ENCODE data around the gene ADD2.

The ADD2 gene

DNA sequence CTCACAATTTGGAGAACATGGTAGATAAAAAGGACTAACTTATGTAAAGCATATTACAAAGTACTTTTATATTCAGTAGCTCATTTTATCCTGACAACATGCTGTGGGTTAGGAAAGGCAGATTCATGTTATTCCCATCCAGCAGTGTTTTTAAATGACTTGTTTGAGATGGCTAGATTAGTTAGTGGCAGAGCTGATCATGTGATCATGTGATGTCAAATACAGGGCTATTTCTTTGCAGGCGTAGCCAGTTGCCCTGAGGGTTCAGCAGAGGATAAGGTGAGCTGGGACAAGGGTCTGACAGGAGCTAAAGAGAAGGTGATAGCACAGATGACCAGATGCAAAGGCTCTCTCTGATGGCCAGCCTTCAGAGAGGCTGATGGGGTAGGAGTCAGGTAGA lies 97.8 kb downstream of the ADD2 start:
- no peak for DNase-seq

DNA sequence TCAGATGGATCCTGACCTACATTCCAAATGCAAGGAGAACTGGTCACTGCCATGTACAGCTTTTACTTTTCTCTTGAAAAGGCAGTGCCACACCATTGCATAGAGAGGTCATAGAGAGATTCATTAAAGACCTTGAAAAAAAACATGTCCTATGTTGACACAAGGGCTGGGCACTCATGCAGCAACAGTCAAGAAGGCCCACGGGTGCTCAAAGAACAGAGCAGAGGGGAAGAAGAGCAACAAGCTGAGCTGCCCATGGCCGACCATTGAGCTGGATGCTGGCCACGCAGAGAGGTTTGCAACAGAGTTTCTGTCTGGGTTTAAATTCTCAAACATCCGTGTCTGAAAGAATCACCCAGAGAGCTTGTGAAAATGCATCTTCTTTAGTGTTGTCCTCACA lies 99.1 kb downstream of the ADD2 start:
- no peak for DNase-seq

DNA sequence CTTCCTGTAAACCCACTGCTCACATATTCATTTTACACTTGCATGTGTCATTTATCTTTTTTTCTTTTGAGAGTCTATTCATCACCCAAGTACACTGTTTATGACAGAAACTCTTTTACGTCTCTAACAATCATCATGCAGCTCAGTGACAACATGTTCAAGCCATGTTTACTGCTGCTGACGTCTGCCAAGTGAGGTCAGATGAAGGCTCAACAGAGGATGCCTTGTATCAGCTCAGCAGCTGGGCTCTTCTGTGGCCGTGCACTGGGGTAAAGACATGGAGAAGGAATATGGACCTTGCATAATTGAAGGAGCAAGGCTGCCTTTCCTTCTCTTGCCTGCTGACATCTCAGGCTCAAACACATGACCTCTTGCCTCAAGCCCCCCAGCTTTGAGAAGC lies 99.6 kb downstream of the ADD2 start:
- no peak for DNase-seq

DNA sequence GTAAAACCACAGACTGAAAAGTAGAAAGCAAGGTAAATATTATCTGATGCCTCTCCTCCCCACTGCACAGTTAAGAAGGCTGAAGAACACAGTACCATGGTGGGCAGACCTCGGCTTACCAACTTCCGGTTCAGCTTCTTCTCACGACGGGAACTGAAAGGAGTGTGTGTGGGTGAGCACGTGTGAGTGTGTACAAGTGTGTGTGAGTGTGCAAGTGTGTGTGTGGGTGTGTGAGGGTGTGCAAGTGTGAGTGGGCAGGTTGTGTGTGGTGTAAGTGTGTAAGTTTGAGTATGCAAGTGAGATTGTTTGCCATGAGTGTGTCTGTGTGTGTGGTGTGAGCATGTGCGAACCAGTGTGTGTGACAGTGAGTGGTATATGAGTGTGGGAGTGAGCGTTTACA lies 103.5 kb downstream of the ADD2 start:
- no peak for DNase-seq

DNA sequence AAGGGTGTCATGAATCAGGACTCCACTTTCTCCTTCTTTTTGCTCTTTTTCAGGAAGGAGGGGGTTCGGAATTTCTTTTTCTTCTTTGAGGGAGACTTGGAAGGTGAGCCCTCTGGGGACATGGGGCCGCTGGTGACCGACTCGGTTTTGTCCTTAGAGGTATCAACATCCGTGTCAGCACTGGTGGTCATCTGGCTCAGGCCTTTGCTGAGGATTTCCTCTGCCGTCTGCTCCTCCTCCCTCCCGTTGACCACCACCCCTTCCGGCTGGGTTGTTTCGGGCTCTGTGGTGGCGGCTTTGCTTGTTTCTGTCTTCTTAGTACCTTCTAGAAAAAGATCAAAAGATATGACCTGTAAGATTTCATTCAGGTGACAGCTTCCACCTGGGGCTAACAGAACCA lies 104.6 kb downstream of the ADD2 start:
- DNase-seq, result no peak

DNA sequence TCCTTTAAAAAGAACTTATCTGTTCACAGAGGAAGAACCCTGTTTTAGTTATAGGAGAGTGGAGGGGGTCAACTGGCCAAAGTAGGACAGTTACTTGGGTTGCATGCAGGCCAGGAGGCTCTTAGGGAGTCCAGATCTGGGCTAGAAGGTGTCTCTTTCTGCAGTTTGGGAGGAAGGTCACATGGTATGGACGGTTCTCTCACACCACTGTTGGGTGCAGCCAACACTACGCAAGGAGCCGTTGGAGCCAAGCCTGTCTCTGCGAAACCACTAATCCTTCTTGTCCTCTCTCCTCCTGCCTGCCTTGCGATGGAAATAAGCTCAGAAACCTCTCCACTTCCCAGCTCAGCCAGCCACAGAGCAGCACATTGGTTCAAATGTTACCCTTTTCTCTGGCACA lies 108.4 kb downstream of the ADD2 start:
- no peak for DNase-seq

DNA sequence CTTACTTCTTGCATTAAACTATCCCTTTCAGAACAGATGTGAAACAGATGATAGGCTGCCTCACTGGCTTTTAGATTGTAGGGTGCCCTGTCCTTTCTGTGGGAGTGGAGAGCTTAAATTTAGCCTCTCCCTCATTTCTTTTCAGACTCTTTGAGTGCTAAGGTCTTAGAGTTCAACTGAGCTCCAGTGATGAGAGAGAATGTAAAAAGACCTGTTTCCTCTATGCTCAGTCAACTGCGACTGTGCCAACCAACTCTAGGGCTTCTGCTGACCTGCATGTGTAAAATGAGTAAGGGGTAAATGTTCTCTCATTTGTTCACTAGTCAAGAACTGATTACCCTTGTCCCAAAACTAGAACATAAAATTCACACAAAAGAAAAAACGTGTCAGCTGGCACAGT lies 109.5 kb downstream of the ADD2 start:
- no peak for DNase-seq

DNA sequence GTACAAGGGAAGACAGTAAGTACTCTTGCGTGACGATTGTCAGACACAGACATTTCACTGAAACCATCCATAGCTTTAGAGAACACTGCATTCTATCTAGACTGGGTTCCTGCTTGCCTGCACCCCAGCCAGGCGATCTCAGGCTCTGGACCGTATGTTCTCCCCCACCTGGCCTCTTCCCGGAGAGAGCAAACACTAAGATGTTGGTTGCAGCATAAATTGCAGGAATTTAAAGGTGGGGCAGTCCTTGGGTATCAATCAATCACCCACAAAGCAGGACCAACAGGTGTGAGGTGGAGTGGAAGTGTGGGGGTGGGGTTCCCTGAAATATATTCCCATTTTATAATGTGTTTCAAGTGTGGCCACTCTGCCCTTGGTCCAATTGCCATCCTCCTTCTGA lies 110.8 kb downstream of the ADD2 start:
- no peak for DNase-seq

DNA sequence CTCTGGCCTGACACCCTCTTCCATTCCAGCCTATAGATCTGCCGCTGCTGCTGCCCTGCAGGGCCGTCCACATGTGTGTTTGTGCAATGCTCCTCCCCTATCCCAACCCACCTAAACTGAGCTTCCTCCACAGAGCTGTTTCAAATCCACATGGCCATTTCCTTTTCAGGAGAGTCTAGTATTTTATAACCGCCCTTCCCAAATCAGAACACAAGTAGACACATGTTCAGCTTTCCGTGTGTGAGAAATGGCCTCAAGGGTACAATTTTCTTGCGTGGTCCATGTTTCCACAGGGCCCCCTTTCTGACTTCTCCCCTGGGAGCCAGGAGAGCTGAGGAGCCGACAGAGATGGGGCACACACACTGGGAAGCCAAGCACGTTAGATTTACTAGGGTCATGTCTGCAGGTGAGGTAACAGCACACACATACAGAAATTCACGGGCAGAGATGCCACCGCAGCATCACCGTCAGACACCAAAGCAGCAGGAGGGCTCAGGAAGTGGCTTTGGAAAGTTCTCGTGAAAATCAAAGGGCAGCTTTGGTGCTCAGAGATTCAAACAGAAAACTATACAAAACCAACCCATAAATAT lies 111.5 kb downstream of the ADD2 start:
- no peak for DNase-seq

DNA sequence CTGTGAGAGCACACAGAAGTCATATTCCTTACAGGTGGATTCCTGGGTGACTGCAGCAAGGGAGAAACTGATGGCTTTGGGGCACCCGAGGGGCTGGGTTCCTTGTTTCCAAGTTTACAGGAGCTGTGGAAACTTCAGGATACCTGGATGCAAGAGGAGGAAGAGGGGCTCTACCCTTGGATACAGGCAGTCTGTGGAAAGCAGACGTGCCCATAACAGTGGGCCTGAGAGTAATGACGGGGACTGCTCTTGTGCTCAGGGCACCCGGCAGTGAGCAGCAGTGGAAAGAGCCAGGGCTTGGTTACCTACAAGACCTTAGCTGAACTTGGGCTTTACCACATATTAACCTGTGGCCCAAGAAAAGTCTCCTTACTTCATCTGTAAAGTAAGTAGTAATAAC lies 112.2 kb downstream of the ADD2 start:
- no peak for DNase-seq

DNA sequence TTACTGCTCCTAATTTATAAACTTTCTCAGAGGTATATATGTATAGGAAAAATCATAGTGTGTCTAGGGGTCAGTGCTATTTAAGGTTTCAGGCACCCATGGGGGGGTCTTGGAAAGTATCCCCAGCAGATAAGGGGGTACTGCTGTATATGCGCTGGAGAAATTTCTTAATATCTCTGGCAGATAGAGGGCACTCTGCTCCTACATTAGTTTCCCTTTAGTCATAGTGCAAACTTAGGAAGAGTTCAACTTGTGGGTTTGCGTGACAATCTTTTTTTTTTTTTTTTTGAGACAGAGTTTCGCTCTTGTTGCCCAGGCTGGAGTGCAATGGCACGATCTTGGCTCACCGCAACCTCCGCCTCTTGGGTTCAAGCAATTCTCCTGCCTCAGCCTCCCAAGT lies 112.8 kb downstream of the ADD2 start:
- DNase-seq, result peak; percentile 26 to 27

DNA sequence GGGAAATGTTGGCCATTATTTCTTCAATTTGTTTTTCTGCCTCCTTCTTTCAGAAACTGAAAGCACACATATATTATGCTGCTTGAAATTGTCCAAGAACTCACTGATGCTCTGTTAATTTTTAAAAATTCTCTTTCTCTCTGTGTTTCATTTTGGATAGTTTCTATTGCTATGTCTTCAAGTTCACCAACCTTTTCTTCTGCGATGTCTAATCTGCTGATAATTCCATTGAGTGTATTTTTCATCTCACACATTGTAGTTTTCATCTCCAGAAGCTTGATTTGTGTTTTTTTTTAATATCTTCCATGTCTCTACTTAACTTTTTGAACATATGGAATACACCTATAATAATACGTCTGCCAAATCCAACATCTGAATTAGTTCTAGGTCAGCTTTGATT lies 116.3 kb downstream of the ADD2 start:
- no peak for DNase-seq

DNA sequence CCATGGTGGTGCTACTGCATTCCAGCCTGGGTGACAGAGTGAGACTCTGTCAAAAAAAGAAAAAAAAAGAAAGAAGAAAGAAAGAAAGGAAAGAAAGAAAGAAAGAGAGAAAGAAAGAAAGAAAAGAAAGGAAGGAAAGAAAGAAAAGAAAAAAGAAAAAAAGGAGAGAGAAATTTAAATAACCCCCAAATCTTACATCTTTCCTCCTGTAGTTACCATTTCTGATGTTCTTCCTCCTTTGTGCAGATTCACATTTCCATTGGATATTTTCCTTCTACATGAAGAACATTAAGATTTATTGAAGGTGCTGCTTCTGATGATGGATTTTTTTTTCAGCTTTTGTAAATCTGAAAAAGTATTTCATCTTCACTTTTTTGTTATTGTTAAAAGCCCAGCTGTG lies 117.0 kb downstream of the ADD2 start:
- no peak for DNase-seq

DNA sequence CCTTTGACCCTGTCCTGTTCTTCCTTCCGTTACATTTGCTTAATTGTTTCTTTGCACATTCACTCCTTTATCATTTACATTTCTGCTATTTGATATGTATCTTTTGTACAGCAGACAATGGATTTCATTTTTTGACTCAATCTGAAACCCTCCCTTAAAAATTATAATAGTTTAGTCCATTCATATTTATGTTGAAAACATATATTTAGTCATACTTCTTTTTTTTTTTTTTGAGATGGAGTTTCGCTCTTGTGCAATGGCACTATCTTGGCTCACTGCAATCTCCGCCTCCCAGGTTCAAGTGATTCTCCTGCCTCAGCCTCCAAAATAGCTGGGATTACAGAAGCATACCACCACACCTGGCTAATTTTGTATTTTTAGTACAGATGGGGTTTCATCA lies 119.0 kb downstream of the ADD2 start:
- DNase-seq, result no peak

DNA sequence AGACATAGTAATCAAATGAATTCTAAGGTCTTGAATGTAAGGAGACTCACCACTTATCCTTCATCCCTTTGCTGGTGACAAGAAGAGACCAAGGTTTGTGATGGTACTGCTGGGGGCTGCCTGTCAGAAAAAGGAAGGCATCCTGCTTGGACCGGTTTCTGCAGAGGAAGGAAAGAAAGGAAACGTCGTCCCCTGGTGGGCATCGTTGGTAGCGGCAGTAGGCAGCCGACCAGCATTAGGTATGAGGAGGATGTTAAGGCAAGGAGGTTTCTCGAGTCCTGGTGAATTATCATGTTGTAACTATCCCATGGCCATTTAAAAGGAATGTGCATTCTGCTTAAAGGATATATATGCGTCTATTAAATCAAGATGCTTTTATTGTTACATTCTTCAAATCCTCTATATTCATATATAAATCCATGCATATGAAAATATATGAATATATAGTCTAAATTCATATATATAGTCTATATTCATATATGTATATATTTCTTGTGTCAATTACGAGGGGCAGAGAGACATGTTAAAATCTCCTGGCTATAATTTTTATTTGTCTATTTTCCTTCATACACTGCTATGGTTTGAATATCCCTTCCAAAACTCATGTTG lies 120.0 kb downstream of the ADD2 start:
- DNase-seq, result peak; percentile 47 to 61

DNA sequence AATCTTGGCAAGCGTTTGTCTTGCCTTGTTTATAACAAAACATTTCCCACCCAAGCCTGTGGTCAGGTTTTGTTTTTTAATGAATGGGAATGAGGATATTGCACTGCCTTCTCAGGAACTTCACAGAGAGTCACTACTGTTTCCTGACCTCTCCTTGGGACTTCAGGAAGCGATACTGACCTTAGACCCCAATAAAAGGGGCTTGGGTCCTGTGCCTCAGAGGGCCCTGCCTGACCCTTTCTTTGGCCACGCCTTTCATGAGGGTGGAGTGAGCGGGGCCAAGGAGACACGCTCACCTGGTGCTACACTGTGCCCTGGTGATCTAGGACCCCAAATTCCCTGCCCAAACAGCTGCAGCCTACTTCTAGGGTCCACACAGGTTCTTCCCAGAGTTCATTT lies 121.6 kb downstream of the ADD2 start:
- no peak for DNase-seq

DNA sequence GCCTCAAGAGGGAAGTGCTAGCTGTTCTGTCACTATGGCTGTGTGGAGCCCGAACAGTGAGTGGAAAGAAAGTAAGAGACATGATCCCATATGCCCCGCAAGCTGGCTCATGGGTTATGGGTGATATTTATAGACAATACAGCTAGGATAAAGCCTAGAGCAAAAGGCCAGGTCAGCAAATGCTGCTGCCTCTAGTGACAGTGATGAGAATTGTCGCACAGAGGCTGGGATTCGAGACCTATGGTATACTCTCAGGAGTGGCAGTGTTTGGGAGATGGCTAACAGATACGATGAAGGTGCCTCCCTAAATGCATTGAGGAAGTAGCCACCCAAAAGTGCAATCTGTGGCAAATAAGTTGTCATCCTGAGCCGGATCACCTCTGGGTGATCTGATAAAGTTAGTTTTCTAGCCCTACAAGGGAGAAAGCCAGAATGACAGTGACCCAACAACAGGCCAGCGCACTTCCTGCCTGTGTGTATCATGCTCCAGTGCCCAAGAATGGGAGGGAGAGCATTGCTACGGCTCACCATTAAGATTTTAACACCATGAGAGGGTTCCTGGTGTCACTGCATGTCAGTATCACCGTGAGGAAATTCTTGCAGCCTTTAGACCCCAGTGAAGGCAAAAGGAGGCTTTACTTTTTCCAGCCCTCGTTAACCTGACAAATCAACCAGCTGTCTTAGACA lies 122.1 kb downstream of the ADD2 start:
- DNase-seq, result peak in 1 of 2 experiments; percentile 13

DNA sequence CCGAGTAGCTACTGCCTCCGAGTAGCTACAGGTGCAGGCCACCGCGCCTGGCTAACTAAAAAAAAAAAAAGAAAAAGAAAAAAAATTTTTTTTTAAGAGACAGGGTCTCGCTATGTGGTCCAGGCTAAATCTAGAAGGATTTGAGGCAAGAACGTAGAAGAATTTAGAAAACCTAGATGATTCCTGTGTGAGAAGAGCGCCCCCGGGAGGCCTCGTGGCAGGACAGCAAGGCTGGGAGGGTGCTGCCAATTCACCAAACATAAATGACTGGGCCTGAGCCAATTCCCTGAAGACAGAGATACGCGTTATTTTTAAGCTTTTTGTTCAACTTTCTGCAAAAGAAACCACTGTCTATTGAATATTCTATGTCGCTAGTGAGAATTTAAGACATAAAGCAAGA lies 124.3 kb downstream of the ADD2 start:
- DNase-seq, result peak in 1 of 2 experiments; percentile 11

DNA sequence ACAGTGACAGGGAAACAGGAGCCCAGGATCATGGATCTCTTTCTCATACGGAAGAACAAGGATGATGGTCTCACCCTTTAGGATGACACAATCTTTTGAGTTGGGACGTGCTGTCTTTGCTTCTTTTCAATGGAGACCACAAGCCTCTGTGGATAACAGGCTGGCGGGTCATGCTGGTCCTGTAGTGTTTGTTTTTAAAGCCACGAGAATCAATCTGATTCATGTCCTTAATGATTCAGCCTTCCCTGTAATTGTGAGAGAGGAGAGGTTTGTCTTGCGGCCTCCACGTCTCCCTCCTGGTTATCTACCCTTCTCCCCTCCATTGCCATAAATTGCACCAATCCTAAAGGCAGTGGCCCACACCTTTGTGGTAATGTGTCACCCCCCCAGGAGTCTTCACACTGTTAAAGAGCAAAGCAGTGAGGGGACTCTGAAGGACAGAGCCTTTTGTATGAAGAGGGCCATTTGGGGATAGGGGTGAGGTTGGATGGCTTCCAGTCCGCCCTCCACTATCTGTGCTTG lies 126.7 kb downstream of the ADD2 start:
- no peak for DNase-seq

DNA sequence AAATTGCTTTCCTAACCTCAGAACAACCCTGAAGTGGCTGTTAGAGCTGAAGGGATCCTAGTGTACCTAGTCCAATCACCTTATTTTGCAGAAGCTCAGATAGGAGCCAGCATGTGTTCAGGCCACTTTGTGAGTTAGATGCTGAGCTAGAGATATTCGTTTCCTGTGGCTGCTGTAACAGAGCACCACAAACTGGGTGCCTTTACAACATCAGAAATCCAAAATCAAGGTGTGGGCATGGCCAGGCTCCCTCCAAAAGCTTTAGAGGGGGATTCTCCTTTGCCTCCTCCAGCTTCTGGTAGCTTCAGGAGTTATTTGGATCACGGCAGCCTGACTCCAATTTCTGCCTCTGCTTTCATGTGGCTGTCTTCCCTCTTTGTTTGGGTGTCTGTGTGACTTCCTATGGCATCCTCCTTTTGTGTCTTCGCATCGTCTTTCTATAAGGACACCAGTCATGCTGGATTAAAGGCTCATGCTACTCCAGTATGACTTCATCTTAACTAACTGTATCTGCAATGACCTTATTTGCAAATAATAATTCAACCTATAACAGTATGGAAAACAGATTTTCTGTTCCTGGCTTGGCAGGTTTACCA lies 128.1 kb downstream of the ADD2 start:
- DNase-seq, result no peak

DNA sequence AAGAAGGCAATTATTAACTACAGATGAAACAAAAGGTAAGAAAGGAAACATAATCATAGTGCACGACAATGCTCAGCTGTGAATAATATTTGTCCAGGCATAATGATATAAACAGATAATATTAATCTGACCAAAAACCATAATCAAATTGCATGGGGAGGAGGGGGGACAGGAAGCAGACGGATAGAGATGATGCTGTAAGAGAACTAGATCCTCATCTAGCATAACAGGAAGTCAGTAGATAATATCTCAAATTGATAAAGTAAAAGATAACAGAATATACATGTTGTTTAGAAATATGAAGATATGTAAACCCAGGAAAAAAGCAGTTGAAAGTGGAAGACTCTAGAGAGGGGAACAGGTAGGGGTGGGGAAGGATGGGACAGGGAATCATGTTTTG lies 129.4 kb downstream of the ADD2 start:
- DNase-seq, result no peak

DNA sequence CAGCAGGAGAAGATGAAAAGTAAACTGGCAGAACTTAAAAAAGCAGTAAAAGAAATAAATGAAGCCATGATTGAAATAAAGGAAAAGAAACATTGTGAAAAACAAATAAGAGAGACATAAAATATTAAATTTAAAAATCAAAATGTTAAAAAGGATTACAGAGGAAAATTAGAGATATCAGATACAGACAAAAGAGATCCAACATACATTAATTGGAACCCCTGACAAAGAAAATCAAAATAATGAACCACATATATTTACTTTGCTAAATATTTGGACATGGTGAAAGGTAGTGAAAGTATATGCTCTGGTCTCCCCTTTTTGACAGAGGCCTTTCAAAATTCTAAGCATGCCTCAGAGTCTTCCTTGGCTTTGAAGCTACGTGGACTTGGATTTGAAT lies 134.5 kb downstream of the ADD2 start:
- DNase-seq, result no peak

DNA sequence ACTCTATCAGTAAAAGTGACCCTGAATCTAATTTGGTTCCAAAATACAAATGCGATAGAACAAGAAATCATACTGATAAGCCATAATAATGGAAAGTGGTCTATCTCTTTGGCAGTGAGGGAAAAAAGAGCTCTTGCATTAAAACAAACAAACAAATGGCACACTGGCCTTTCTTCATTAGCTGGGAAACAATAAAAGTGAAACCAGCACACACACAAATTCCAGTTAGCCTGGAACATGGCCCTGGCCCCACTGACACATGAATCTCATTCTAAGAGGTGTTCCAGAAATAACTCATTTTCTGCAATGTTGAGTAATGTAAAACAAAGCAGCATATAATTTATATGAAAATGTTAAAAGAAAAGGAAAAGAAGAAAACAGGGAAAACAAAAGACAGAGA lies 135.0 kb downstream of the ADD2 start:
- DNase-seq, result no peak

DNA sequence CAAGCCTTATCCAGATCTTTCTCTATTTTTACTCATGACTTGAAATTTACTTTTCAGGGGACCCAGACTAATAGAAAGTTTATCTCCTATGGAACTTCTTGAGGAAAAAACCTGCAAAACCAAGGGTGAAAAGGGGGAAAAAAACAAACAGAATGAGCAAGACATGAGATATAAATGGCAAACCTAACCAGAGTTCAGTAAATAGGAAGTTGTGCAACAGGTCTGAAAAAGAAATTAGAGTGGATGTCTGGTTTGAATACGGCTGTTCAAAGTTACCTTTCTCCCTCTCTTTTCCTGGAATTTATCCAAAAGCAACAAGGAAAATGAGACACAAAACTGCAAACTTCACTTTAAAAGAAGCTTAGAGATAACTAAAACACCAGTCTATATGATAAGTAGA lies 135.6 kb downstream of the ADD2 start:
- no peak for DNase-seq

Measured in AML-193 (cell line).